Activated effector memory CD4-positive, alpha-beta T cell treated with Interleukin-2 at 50 U/mL for 16 hours (primary cell): Measurements from ENCODE around the gene ZKSCAN8.

Source experiments
- DNase-seq: peaks from one replicate; pipeline ENCODE4 v3.0.0-alpha.2; 2020

Gene ZKSCAN8

GRCh38 chr6:28207510-28208110, 65.9 kb downstream of the ZKSCAN8 start:
- DNase-seq: no peak

- no peak for DNase-seq
Observed at GRCh38 chr6:28208111-28208659, 66.5 kb downstream of the ZKSCAN8 start.
